ENCODE data around the gene CHCT1.

GRCh38 chr17:60388742-60389141 lies 33.5 kb upstream of the CHCT1 start:
- TF ChIP-seq CTCF (conservative IDR thresholded peaks at IDR 0.05; ENCODE audit: low read depth, low read length) (no peak), EZH2 (IDR thresholded peaks at IDR 0.05; ENCODE audit: borderline replicate concordance, low read depth, low read length, poor library complexity, severe bottlenecking) (no peak)

All from A673 (cell line).